Measurements from ENCODE around the gene CCDC137.

DNA sequence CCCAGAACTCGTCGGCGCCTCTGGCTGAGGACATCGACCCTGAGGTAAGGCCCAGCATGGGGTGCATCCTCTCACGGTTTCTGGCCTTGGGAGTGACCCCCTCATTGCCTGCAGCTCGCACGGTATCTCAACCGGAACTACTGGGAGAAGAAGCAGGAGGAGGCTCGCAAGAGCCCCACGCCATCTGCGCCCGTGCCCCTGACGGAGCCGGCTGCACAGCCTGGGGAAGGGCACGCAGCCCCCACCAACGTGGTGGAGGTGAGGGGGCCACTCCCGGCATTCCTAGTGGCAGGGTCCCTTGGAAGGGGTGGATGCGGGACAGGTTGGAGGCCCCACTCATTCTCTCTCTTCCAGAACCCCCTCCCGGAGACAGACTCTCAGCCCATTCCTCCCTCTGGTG lies 28.3 kb downstream of the CCDC137 start:
- TF ChIP-seq EZH2 (IDR thresholded peaks at IDR 0.05; ENCODE audit: low read length, missing control alignments) = no peak
- TF ChIP-seq, protein P1, sequence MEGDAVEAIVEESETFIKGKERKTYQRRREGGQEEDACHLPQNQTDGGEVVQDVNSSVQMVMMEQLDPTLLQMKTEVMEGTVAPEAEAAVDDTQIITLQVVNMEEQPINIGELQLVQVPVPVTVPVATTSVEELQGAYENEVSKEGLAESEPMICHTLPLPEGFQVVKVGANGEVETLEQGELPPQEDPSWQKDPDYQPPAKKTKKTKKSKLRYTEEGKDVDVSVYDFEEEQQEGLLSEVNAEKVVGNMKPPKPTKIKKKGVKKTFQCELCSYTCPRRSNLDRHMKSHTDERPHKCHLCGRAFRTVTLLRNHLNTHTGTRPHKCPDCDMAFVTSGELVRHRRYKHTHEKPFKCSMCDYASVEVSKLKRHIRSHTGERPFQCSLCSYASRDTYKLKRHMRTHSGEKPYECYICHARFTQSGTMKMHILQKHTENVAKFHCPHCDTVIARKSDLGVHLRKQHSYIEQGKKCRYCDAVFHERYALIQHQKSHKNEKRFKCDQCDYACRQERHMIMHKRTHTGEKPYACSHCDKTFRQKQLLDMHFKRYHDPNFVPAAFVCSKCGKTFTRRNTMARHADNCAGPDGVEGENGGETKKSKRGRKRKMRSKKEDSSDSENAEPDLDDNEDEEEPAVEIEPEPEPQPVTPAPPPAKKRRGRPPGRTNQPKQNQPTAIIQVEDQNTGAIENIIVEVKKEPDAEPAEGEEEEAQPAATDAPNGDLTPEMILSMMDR (conservative IDR thresholded peaks at IDR 0.05 in 1 of 2, IDR thresholded peaks at IDR 0.05 in 1 of 2; ENCODE audit: low read depth in 1 of 2, low read length in 2 of 2) = no peak
